OCI-LY7 (cell line): ENCODE data around the gene INSR. TPM values are rescaled to one million over a fixed set of nuclear protein-coding genes. Genes with fewer than 3 reads are reported as not detected.

Experiments used
- BruUV-seq: library from RNA; stranded (reverse); fragments of 400-500 nt; replicated peaks from 2 replicates; lab custom pipeline; 2021; lab: Mats Ljungman, UMichigan
- CTCF ChIA-PET: fragments of 300-600 bp; sonication (Branson Sonifier 250); formaldehyde crosslinking; loops from one replicate; lab custom pipeline; 2022; ENCODE audit warnings: antibody characterized with exemption; ENCODE audit not compliant: unreplicated experiment; lab: Charles Lee
- POLR2A ChIA-PET: fragments of 300-600 bp; sonication (Branson Sonifier 250); formaldehyde crosslinking; loops from one replicate; lab custom pipeline; 2022; ENCODE audit warnings: antibody characterized with exemption; lab: Charles Lee
- DNase-seq: peaks from one replicate; pipeline ENCODE4 v3.0.0-alpha.2; 2015; ENCODE audit warnings: low spot score
- H2AFZ ChIP-seq: fragments of 200-600 bp; sonication (generic), shearing (Covaris generic); 2 replicates; pipeline ENCODE4 v1.6.1; 2014; ENCODE audit warnings: mild to moderate bottlenecking, antibody characterized with exemption, low read length, moderate library complexity
- H3K27ac ChIP-seq: fragments of 200-600 bp; sonication (generic); 2 replicates; pipeline ENCODE4 v1.5.1; 2014; ENCODE audit warnings: mixed run types, low read depth, mild to moderate bottlenecking, moderate library complexity, low read length, inconsistent platforms; ENCODE audit not compliant: poor library complexity, severe bottlenecking
- H3K36me3 ChIP-seq: fragments of 200-600 bp; sonication (generic); 2 replicates; pipeline ENCODE4 v1.6.1; 2014; ENCODE audit warnings: mild to moderate bottlenecking, antibody characterized with exemption, low read length, moderate library complexity, mixed read lengths; ENCODE audit not compliant: insufficient read depth
- H3K4me1 ChIP-seq: fragments of 200-600 bp; sonication (generic); 2 replicates; pipeline ENCODE4 v1.5.1; 2014; ENCODE audit warnings: mild to moderate bottlenecking, low read length; ENCODE audit not compliant: insufficient read depth, poor library complexity, severe bottlenecking
- H3K4me2 ChIP-seq: fragments of 200-600 bp; sonication (generic); 2 replicates; pipeline ENCODE4 v1.6.1; 2014; ENCODE audit warnings: mild to moderate bottlenecking, low read length
- H3K4me3 ChIP-seq: fragments of 200-600 bp; sonication (generic); 2 replicates; pipeline ENCODE4 v1.5.1; 2014; ENCODE audit warnings: mild to moderate bottlenecking, low read depth, low read length; ENCODE audit not compliant: poor library complexity, severe bottlenecking
- H3K79me2 ChIP-seq: fragments of 200-600 bp; sonication (generic); 2 replicates; pipeline ENCODE4 v1.6.1; 2016; ENCODE audit warnings: low read depth, mild to moderate bottlenecking, low read length, moderate library complexity, mixed read lengths; ENCODE audit not compliant: insufficient read depth
- H3K9me2 ChIP-seq: fragments of 200-600 bp; sonication (generic); 2 replicates; pipeline ENCODE4 v1.6.1; 2016; ENCODE audit warnings: mild to moderate bottlenecking, low read length, mixed read lengths; ENCODE audit not compliant: insufficient read depth
- H3K9me3 ChIP-seq: fragments of 200-600 bp; sonication (generic); 2 replicates; pipeline ENCODE4 v1.6.1; 2014; ENCODE audit warnings: mild to moderate bottlenecking, mixed run types, low read length, mixed read lengths
- H4K20me1 ChIP-seq: fragments of 200-600 bp; sonication (generic); 2 replicates; pipeline ENCODE4 v1.6.1; 2014; ENCODE audit warnings: mild to moderate bottlenecking, antibody characterized with exemption, low read length, moderate library complexity, mixed read lengths; ENCODE audit not compliant: insufficient read depth
- EZH2phosphoT487 ChIP-seq: fragments of 200-600 bp; sonication (generic); IDR thresholded peaks from 2 replicates; pipeline ENCODE4 v1.6.1; 2018; ENCODE audit warnings: low read depth, borderline replicate concordance, mild to moderate bottlenecking, mixed run types, antibody characterized with exemption, low read length, moderate library complexity, mixed read lengths
- intact Hi-C: fragments of 100-400 bp; cut with micrococcal nuclease; formaldehyde crosslinking; loops from one replicate; pipeline ENCODE4 v1.10.0; 2022; ENCODE audit not compliant: unreplicated experiment
- total RNA-seq, 2 experiments: library from RNA; depleted of rRNA in 1 of 2; stranded (reverse); fragments of >200 nt in 1 of 2; shearing (Covaris generic) in 1 of 2; gene quantifications; 2 replicates each; pipeline ENCODE4 v1.2.3, GENCODE V29; 2014 to 2022
- TF ChIP-seq, protein P1 (sequence below): fragments of 200-600 bp; sonication (generic); conservative IDR thresholded peaks from 2 replicates; pipeline ENCODE4 v1.5.1; 2014; ENCODE audit warnings: mild to moderate bottlenecking, antibody characterized with exemption, low read length, moderate library complexity, mixed read lengths

The INSR gene
- total RNA-seq, 2 experiments from 2014 or later = 57.7 to 74.0 TPM

DNA sequence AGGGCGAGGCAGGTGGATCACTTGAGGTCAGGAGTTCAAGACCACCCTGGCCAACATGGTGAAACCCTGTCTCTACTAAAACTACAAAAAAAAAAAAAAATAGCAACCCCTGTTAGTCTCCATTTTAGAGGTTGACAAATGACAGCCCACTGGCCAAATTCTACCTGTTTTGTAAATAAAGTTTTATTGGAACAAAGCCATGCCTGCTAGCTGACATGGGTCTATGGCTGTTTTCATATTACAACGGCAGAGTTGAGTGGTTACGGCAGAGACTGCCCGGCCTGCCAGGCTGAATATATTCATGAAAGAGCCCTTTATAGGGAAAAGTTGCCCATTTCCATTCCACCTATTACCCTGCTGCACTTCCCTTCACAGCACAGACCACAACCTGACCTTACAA is 121.4 kb downstream of the INSR start:
- TF ChIP-seq, protein P1, sequence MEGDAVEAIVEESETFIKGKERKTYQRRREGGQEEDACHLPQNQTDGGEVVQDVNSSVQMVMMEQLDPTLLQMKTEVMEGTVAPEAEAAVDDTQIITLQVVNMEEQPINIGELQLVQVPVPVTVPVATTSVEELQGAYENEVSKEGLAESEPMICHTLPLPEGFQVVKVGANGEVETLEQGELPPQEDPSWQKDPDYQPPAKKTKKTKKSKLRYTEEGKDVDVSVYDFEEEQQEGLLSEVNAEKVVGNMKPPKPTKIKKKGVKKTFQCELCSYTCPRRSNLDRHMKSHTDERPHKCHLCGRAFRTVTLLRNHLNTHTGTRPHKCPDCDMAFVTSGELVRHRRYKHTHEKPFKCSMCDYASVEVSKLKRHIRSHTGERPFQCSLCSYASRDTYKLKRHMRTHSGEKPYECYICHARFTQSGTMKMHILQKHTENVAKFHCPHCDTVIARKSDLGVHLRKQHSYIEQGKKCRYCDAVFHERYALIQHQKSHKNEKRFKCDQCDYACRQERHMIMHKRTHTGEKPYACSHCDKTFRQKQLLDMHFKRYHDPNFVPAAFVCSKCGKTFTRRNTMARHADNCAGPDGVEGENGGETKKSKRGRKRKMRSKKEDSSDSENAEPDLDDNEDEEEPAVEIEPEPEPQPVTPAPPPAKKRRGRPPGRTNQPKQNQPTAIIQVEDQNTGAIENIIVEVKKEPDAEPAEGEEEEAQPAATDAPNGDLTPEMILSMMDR = no peak
- TF ChIP-seq EZH2phosphoT487 = no peak
- ChIA-PET CTCF (no interaction called here), POLR2A (interaction anchor here (0.7 kb wide), 1 partner anchor 41 kb away, joined by 3 read pairs; no protein-coding TSS in a partner anchor)
- no peak overlapping the region for H3K27ac ChIP-seq
- H3K9me2 ChIP-seq = no peaks in the 10 kb centered on the region
- no peaks in the 10 kb centered on the region for H3K79me2 ChIP-seq
- peaks cover 60% of the 10 kb centered on the region for H3K36me3 ChIP-seq
- intact Hi-C loops = no loop called here
- H2AFZ ChIP-seq = no peak overlapping the region
- H3K4me2 ChIP-seq = no peak overlapping the region
- H3K4me3 ChIP-seq = no peak overlapping the region
- DNase-seq = no peak
- peaks cover 13% of the 10 kb centered on the region; the same call in 1 of the 2 replicates for H3K9me3 ChIP-seq
- H3K4me1 ChIP-seq = no peaks in the 10 kb centered on the region
- BruUV-seq = no TSS peak
- H4K20me1 ChIP-seq = no peaks in the 10 kb centered on the region

DNA sequence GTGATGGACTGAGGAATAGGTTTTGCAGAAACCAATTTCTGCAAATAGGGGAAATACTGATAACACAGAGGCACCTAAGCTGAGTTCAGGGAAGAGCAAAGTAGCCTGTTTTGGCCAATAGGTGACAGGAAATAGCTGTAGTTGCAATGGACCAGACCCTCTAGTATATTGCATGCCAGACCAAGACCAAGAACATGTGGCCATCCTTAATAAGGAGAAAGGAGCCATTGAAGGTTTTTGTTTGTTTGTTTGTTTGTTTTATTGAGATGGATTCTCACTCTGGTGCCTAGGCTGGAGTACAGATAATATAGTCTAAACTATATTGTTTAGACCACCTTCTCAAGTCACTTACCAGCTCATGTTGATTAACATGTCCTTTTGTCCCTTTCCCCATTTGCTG is 123.2 kb downstream of the INSR start:
- no peaks in the 10 kb centered on the region for H3K79me2 ChIP-seq
- no peak overlapping the region for H2AFZ ChIP-seq
- no peaks in the 10 kb centered on the region for H3K9me2 ChIP-seq
- no peak overlapping the region for H3K4me2 ChIP-seq
- peaks cover 66% of the 10 kb centered on the region for H3K36me3 ChIP-seq
- H3K4me3 ChIP-seq = no peak overlapping the region
- ChIA-PET POLR2A (interaction anchor here (0.5 kb wide), 1 partner anchor 10 kb away, joined by 4 read pairs; no protein-coding TSS in a partner anchor), CTCF (no interaction called here)
- intact Hi-C loops = no loop called here
- H3K27ac ChIP-seq = no peak overlapping the region
- peaks cover 13% of the 10 kb centered on the region; the same call in 1 of the 2 replicates for H3K9me3 ChIP-seq
- H4K20me1 ChIP-seq = no peaks in the 10 kb centered on the region
- no peak for TF ChIP-seq EZH2phosphoT487
- TF ChIP-seq, protein P1 = no peak
- no TSS peak for BruUV-seq
- H3K4me1 ChIP-seq = no peaks in the 10 kb centered on the region
- DNase-seq = no peak

DNA sequence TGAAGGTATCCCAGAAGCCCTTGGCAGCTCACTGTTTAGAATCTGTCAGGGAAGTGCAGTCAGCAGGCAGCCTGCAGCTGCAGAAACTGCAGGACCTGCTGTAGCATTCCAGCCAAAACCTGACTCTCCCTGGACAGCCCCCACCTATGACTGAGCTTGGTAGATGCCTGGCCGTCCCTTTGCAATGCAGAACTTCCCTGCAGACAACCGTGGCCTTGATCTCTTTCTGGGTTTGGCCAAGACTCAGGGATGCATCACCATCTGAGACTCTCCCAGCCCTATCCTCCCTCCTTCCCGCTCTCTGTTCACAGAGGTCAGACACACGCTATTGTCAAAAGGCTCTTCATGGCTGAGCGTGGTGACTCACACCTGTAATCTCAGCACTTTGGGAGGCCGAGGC is 125.3 kb downstream of the INSR start:
- Histone ChIP-seq H2AFZ (no peak overlapping the region), H3K4me1 (no peaks in the 10 kb centered on the region), H3K79me2 (no peaks in the 10 kb centered on the region), H3K36me3 (peaks cover 81% of the 10 kb centered on the region), H3K4me2 (no peak overlapping the region), H3K9me2 (no peaks in the 10 kb centered on the region), H3K27ac (no peak overlapping the region), H3K9me3 (peaks cover 13% of the 10 kb centered on the region; the same call in 1 of the 2 replicates), H3K4me3 (no peak overlapping the region), H4K20me1 (no peaks in the 10 kb centered on the region)
- ChIA-PET CTCF (no interaction called here), POLR2A (no interaction called here)
- BruUV-seq = no TSS peak
- intact Hi-C loops = no loop called here
- no peak for TF ChIP-seq EZH2phosphoT487
- TF ChIP-seq, protein P1 = no peak
- DNase-seq = no peak
